PFSK-1 (cell line): ENCODE measurements around the gene FAM184B.

Experiments used
- FOXP2 ChIP-seq: optimal IDR thresholded peaks from 2 replicates; pipeline ENCODE3; 2011; ENCODE audit warnings: borderline replicate concordance, control low read depth, inconsistent platforms; ENCODE audit not compliant: insufficient read depth; ENCODE audit errors: extremely low read length, extremely low read depth
- POLR2AphosphoS5 ChIP-seq: IDR thresholded peaks from 2 replicates; pipeline ENCODE4 v1.6.1; 2012; ENCODE audit warnings: low read depth, mild to moderate bottlenecking, control low read depth, low read length, moderate library complexity
- SIN3A ChIP-seq: IDR thresholded peaks from 2 replicates; pipeline ENCODE4 v1.6.1; 2012; ENCODE audit warnings: mild to moderate bottlenecking, low read length, moderate library complexity, borderline replicate concordance; ENCODE audit not compliant: insufficient read depth
- TAF1 ChIP-seq: IDR thresholded peaks from 2 replicates; pipeline ENCODE4 v1.6.1; 2012; ENCODE audit warnings: low read length, control low read depth, borderline replicate concordance; ENCODE audit not compliant: insufficient read depth
- TF ChIP-seq, protein P1 (sequence below), 2 experiments: IDR thresholded peaks; 2 replicates each; pipeline versions ENCODE4 v1.6.1 to v1.8.0; 2011 to 2012; ENCODE audit warnings: low read depth in 2 of 2, low read length in 2 of 2, control low read depth in 1 of 2, inconsistent platforms in 1 of 2, mild to moderate bottlenecking in 1 of 2, moderate library complexity in 1 of 2; ENCODE audit not compliant: insufficient read depth in 1 of 2

Gene FAM184B

DNA sequence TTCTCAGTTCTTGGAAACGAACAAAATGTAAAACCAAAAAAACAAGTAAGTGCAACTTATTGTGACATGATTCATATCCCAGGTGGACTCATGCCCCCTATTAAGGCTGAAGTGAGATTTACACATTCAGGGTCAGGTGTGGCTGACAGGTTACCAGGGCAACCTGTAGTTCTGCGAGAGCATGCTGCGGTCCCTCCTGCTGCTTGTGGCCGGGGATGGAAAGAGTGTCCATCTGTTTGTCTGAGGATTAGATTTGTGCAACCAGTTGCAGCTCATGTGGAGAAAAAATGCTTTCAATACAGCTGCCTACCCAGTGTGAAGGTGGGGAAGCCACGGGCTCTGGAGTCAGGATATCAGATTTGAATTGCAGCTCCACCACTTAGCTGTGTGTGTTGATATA, 78.8 kb downstream of the FAM184B start:
- TF ChIP-seq POLR2AphosphoS5 (no peak), SIN3A (no peak), TAF1 (no peak), FOXP2 (no peak)
- TF ChIP-seq, protein P1, sequence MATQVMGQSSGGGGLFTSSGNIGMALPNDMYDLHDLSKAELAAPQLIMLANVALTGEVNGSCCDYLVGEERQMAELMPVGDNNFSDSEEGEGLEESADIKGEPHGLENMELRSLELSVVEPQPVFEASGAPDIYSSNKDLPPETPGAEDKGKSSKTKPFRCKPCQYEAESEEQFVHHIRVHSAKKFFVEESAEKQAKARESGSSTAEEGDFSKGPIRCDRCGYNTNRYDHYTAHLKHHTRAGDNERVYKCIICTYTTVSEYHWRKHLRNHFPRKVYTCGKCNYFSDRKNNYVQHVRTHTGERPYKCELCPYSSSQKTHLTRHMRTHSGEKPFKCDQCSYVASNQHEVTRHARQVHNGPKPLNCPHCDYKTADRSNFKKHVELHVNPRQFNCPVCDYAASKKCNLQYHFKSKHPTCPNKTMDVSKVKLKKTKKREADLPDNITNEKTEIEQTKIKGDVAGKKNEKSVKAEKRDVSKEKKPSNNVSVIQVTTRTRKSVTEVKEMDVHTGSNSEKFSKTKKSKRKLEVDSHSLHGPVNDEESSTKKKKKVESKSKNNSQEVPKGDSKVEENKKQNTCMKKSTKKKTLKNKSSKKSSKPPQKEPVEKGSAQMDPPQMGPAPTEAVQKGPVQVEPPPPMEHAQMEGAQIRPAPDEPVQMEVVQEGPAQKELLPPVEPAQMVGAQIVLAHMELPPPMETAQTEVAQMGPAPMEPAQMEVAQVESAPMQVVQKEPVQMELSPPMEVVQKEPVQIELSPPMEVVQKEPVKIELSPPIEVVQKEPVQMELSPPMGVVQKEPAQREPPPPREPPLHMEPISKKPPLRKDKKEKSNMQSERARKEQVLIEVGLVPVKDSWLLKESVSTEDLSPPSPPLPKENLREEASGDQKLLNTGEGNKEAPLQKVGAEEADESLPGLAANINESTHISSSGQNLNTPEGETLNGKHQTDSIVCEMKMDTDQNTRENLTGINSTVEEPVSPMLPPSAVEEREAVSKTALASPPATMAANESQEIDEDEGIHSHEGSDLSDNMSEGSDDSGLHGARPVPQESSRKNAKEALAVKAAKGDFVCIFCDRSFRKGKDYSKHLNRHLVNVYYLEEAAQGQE (IDR thresholded peaks at IDR 0.05; ENCODE audit: insufficient read depth in 1 of 2, low read depth in 2 of 2, low read length in 2 of 2): no peak

DNA sequence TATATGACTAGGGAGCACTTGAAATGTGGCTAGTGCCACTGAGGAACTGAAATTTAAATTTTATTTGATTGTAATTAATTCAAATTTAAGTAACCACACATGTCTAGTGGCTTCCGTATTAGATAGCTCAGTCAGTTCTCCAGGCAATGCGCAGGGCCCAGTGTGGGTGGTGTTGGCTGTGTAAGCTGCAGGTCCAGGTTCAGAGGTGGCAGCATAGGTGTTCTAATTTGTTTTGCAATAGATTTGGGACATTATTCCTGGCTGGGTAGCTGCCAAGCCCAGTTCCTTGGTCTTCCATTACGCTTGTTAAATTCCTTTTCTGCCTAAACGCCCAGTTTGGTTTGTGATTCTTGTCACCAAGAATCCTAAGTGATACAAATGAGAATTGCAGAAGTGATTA, 79.5 kb downstream of the FAM184B start:
- TF ChIP-seq TAF1 (no peak), SIN3A (no peak), POLR2AphosphoS5 (no peak), FOXP2 (no peak)
- TF ChIP-seq, protein P1 (IDR thresholded peaks at IDR 0.05; ENCODE audit: insufficient read depth in 1 of 2, low read depth in 2 of 2, low read length in 2 of 2): no peak

DNA sequence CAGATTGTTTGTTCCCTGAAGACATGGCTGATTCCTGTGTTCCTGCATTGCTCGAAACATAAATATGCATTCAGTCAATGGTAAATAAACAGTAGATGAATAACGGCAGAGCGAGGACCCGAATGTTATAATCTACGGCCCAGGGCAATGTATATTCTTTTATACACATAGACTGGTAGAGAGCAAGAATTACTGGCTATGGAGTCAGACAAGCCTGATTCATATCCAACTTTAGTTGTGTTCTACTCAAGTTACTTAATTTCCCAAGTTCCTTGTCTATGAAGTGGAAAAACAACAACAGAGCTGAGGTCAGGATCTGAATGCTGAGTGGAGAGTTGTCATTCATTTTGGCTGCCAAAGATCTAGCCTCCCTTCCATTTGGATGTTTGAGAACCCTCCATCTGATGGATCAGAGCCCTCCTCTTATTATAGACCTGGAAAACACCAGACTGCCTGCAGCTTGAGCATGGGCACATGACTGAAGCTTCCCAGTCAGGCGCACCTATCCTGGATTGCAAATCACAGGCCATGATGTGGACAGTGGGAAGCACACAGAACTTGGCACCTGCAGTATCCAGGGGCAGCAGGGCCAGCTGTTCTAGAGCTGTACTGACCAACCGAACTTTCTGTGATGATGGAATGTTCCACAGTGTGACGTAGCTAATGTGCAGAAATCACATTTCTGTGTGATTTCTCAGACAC, 80.1 kb downstream of the FAM184B start:
- TF ChIP-seq TAF1 (no peak), SIN3A (no peak)

DNA sequence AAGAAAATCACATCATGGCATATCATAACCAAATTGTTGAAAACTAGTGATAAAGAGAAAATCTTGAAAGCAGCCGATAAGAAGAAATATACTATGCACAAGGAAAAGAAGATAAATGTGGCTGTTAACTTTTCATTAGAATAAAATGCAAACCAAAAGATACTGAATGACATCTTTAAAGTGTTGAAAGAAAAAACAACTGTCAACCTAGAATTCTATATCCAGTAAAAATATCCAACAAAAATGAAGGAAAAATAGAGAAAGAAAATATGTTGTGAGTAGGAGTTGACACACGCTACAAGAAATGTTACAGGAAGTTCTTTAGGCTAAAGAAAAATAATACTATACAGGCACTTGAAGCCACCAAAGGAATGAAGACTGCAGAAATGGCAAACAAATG, 82.0 kb downstream of the FAM184B start:
- TF ChIP-seq FOXP2 (no peak), POLR2AphosphoS5 (no peak), TAF1 (no peak), SIN3A (no peak)
- TF ChIP-seq, protein P1 (IDR thresholded peaks at IDR 0.05; ENCODE audit: insufficient read depth in 1 of 2, low read depth in 2 of 2, low read length in 2 of 2): no peak

DNA sequence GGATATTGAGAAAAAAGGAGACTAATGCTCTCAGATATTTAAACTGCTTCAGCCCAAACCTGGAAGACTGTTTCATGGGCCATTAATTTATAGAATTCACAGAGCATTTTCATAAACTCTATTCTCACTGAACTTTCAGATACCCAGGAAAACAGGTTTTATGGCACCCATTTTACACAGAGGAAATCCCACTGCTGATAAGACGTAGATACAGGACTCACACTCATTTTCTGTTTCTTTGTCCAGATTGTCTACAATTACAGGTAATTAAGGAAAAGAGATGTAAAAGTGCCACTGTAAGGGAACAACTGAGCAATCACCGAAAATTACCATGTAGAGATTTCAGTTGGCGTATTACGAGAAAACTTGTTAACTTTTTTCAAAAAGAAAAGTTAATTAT, 83.3 kb downstream of the FAM184B start:
- TF ChIP-seq, protein P1 (IDR thresholded peaks at IDR 0.05; ENCODE audit: insufficient read depth in 1 of 2, low read depth in 2 of 2, low read length in 2 of 2): no peak
- TF ChIP-seq SIN3A: no peak
- TF ChIP-seq TAF1: no peak
- TF ChIP-seq POLR2AphosphoS5: no peak
- TF ChIP-seq FOXP2: no peak
